ENCODE data around the gene MCM9.
"Not testable (repeated sequence)": the region's sequence is repeated elsewhere in the genome, so short reads cannot be mapped to it uniquely, and the experiment has no call there.

Gene MCM9

DNA sequence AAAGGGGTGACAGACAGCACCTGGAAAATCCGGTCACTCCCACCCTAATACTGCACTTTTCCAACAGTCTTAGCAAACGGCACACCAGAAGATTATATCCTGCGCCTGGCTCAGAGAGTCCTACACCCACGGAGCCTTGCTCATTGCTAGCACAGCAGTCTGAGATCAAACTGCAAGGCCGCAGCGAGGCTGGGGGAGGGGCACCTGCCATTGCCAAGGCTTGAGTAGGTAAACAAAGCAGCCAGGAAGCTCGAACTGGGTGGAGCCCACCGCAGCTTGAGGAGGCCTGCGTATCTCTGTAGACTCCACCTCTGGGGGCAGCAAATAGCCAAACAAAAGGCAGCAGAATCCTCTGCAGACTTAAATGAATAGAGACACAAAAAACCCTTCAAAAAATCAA is 138.4 kb downstream of the MCM9 start:
- peak overlapping the region; percentile 49 for H3K27ac ChIP-seq (ENCODE audit: low read depth, low read length, poor library complexity, severe bottlenecking)
- not testable (repeated sequence) for H3K9me3 ChIP-seq (ENCODE audit: low read length); H2AFZ ChIP-seq (ENCODE audit: low read length); H3K27me3 ChIP-seq (ENCODE audit: insufficient read depth, low read length); H3K9me2 ChIP-seq (ENCODE audit: low read depth, low read length); H3K79me2 ChIP-seq (ENCODE audit: insufficient read depth, low read length); H3F3A ChIP-seq (ENCODE audit: insufficient read depth, low read length); H3K36me3 ChIP-seq (ENCODE audit: insufficient read depth, low read length); H4K20me1 ChIP-seq (ENCODE audit: insufficient read depth, low read length)
- TF ChIP-seq, protein P1, sequence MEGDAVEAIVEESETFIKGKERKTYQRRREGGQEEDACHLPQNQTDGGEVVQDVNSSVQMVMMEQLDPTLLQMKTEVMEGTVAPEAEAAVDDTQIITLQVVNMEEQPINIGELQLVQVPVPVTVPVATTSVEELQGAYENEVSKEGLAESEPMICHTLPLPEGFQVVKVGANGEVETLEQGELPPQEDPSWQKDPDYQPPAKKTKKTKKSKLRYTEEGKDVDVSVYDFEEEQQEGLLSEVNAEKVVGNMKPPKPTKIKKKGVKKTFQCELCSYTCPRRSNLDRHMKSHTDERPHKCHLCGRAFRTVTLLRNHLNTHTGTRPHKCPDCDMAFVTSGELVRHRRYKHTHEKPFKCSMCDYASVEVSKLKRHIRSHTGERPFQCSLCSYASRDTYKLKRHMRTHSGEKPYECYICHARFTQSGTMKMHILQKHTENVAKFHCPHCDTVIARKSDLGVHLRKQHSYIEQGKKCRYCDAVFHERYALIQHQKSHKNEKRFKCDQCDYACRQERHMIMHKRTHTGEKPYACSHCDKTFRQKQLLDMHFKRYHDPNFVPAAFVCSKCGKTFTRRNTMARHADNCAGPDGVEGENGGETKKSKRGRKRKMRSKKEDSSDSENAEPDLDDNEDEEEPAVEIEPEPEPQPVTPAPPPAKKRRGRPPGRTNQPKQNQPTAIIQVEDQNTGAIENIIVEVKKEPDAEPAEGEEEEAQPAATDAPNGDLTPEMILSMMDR (IDR thresholded peaks at IDR 0.05; ENCODE audit: low read length): peak; percentile 19; the same call in 1 of the 2 replicates
- peak overlapping the region; percentile 40 for H3K4me3 ChIP-seq (ENCODE audit: low read depth, low read length, poor library complexity, severe bottlenecking)
- peak overlapping the region; percentile 53; the same call in 1 of the 2 replicates for H3K4me2 ChIP-seq (ENCODE audit: low read length)
- H3K9ac ChIP-seq (ENCODE audit: low read length): peak overlapping the region; percentile 40; the same call in 1 of the 2 replicates
- peaks cover 23% of the 10 kb centered on the region for H3K4me1 ChIP-seq (ENCODE audit: insufficient read depth, low read length, severe bottlenecking)

DNA sequence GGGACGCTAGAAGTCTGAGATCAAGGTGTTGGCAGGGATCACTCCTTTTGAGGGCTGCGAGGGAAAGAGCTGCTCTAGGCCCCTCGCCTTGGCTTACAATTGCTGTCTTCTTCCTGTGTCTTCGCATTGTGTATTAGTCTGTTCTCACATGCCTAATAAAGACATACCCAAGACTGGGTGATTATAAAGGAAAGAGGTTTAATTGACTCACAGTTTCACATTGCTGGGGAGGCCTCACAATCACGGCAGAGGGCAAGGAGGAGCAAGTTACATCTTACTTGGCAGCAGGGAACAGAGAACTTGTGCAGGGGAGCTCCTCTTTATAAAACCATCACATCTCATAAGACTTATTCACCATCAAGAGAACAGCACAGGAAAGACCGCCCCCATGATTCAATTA is 143.5 kb downstream of the MCM9 start:
- Histone ChIP-seq H2AFZ (ENCODE audit: low read length) (no peak overlapping the region), H4K20me1 (ENCODE audit: insufficient read depth, low read length) (no peaks in the 10 kb centered on the region)
- TF ChIP-seq, protein P1 (IDR thresholded peaks at IDR 0.05; ENCODE audit: low read length): no peak
- no peak for TF ChIP-seq EZH2 (IDR thresholded peaks at IDR 0.05; ENCODE audit: borderline replicate concordance, low read length)

DNA sequence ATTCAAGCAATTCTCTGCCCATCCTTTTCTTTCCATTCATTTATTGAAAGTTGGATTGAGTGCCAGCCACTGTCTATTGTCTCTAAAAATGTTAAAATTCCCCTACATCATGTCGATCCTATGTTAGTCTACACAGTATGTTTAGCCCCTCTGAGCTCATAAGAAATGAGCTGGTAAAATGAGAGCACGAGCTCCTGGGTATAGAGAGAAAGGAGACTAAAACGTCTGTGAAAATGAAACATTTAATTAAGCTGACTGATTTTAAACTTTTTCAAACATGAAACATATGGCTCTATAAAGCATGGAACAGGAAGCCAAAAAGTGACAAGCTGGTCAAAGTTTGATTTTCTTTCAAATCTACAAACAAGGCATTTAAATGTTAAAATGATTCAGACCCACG is 145.0 kb downstream of the MCM9 start:
- Histone ChIP-seq H3K9me3 (ENCODE audit: low read length) (no peaks in the 10 kb centered on the region), H3K27me3 (ENCODE audit: insufficient read depth, low read length) (no peaks in the 10 kb centered on the region), H3K79me2 (ENCODE audit: insufficient read depth, low read length) (no peaks in the 10 kb centered on the region), H3K9ac (ENCODE audit: low read length) (no peak overlapping the region), H3K27ac (ENCODE audit: low read depth, low read length, poor library complexity, severe bottlenecking) (no peak overlapping the region), H2AFZ (ENCODE audit: low read length) (no peak overlapping the region), H4K20me1 (ENCODE audit: insufficient read depth, low read length) (no peaks in the 10 kb centered on the region), H3K4me1 (ENCODE audit: insufficient read depth, low read length, severe bottlenecking) (peaks cover 9% of the 10 kb centered on the region), H3K9me2 (ENCODE audit: low read depth, low read length) (no peaks in the 10 kb centered on the region), H3K36me3 (ENCODE audit: insufficient read depth, low read length) (no peaks in the 10 kb centered on the region), H3K4me2 (ENCODE audit: low read length) (no peak overlapping the region), H3F3A (ENCODE audit: insufficient read depth, low read length) (no peaks in the 10 kb centered on the region), H3K4me3 (ENCODE audit: low read depth, low read length, poor library complexity, severe bottlenecking) (no peak overlapping the region)
- TF ChIP-seq, protein P1 (IDR thresholded peaks at IDR 0.05; ENCODE audit: low read length): no peak
- no peak for TF ChIP-seq EZH2 (IDR thresholded peaks at IDR 0.05; ENCODE audit: borderline replicate concordance, low read length)

More for the DNA sequence above, 143.5 kb downstream of the MCM9 start:
- Histone ChIP-seq H3K4me1 (ENCODE audit: insufficient read depth, low read length, severe bottlenecking) (peaks cover 16% of the 10 kb centered on the region), H3K27me3 (ENCODE audit: insufficient read depth, low read length) (no peaks in the 10 kb centered on the region), H3K9ac (ENCODE audit: low read length) (no peak overlapping the region), H3K9me2 (ENCODE audit: low read depth, low read length) (no peaks in the 10 kb centered on the region), H3K9me3 (ENCODE audit: low read length) (no peaks in the 10 kb centered on the region), H3K27ac (ENCODE audit: low read depth, low read length, poor library complexity, severe bottlenecking) (no peak overlapping the region), H3K36me3 (ENCODE audit: insufficient read depth, low read length) (no peaks in the 10 kb centered on the region), H3F3A (ENCODE audit: insufficient read depth, low read length) (no peaks in the 10 kb centered on the region), H3K79me2 (ENCODE audit: insufficient read depth, low read length) (no peaks in the 10 kb centered on the region), H3K4me3 (ENCODE audit: low read depth, low read length, poor library complexity, severe bottlenecking) (no peak overlapping the region), H3K4me2 (ENCODE audit: low read length) (no peak overlapping the region)
